H1 (cell line): ENCODE data around the gene TOP3B. TPM values are rescaled to one million over a fixed set of nuclear protein-coding genes. Genes with fewer than 3 reads are reported as not detected.

Source experiments
- CTCF ChIA-PET: fragments of 300-600 bp; sonication (Branson Sonifier 250); formaldehyde crosslinking; loops from one replicate; lab custom pipeline; 2021; ENCODE audit not compliant: partially characterized antibody; lab: Charles Lee
- POLR2A ChIA-PET: fragments of 300-600 bp; sonication (Branson Sonifier 250); formaldehyde crosslinking; loops from one replicate; lab custom pipeline; 2021; ENCODE audit warnings: inconsistent platforms; ENCODE audit not compliant: partially characterized antibody; lab: Charles Lee
- DNase-seq, 2 experiments: peaks; one replicate each; pipeline versions ENCODE4 v3.0.0 to v3.0.0-alpha.2; 2010 to 2022; ENCODE audit warnings: low spot score in 2 of 2, low read depth in 1 of 2, mixed read lengths in 1 of 2
- FAIRE-seq: peaks from 2 replicates; lab custom pipeline; 2011; peaks lifted over from hg19 to GRCh38; lab: Jason Lieb, UNC
- H2AFZ ChIP-seq: 2 replicates; pipeline ENCODE4 v1.8.1; 2012; ENCODE audit warnings: low read length, inconsistent platforms
- H2AK5ac ChIP-seq: 2 replicates; pipeline ENCODE4 v1.6.1; 2013; ENCODE audit warnings: low read depth, low read length
- H2BK120ac ChIP-seq: replicated peaks from 2 replicates; pipeline ENCODE3; 2013; ENCODE audit warnings: low read depth, low read length, inconsistent platforms
- H2BK12ac ChIP-seq: 2 replicates; pipeline ENCODE4 v1.6.1; 2013; ENCODE audit warnings: low read depth, low read length
- H2BK15ac ChIP-seq: 2 replicates; pipeline ENCODE4 v1.6.1; 2013; ENCODE audit warnings: low read length
- H2BK20ac ChIP-seq: 2 replicates; pipeline ENCODE4 v1.6.1; 2013; ENCODE audit warnings: low read length
- H2BK5ac ChIP-seq: 2 replicates; pipeline ENCODE4 v1.6.1; 2013; ENCODE audit warnings: low read depth, low read length
- H3K14ac ChIP-seq: 2 replicates; pipeline ENCODE4 v1.6.1; 2013; ENCODE audit warnings: inconsistent platforms; ENCODE audit not compliant: insufficient read length
- H3K18ac ChIP-seq: 2 replicates; pipeline ENCODE4 v1.6.1; 2013; ENCODE audit warnings: low read length; ENCODE audit errors: extremely low read depth
- H3K23ac ChIP-seq: 2 replicates; pipeline ENCODE4 v1.6.1; 2013; ENCODE audit warnings: inconsistent platforms; ENCODE audit not compliant: insufficient read length
- H3K23me2 ChIP-seq: 2 replicates; pipeline ENCODE4 v1.6.1; 2013; ENCODE audit warnings: low read depth, low read length
- H3K27ac ChIP-seq: 2 replicates; pipeline ENCODE4 v1.6.1; 2011; ENCODE audit warnings: low read depth, low read length, inconsistent platforms
- H3K27me3 ChIP-seq, 4 experiments: replicated peaks in 1 of 4; 1 replicate in 1 of 4; 2 replicates in 3 of 4; pipeline versions ENCODE4 v1.6.1 to v1.8.1; 2011 to 2013; ENCODE audit warnings: low read length in 3 of 4, mild to moderate bottlenecking in 3 of 4, inconsistent platforms in 2 of 4, mixed read lengths in 2 of 4, moderate library complexity in 1 of 4; ENCODE audit not compliant: control insufficient read depth in 3 of 4, insufficient read depth in 3 of 4; ENCODE audit errors: extremely low read depth in 1 of 4
- H3K36me3 ChIP-seq, 4 experiments: 2 replicates each; pipeline versions ENCODE4 v1.6.1 to v1.8.1; 2011 to 2013; ENCODE audit warnings: mild to moderate bottlenecking in 4 of 4, low read length in 3 of 4, moderate library complexity in 2 of 4, control low read depth in 1 of 4, inconsistent platforms in 1 of 4; ENCODE audit not compliant: insufficient read depth in 4 of 4, control insufficient read depth in 2 of 4
- H3K4ac ChIP-seq: replicated peaks from 2 replicates; pipeline ENCODE3; 2013; ENCODE audit warnings: low read length, low read depth, mixed read lengths, inconsistent platforms; ENCODE audit not compliant: insufficient read length
- H3K4me1 ChIP-seq, 4 experiments: replicated peaks in 1 of 4; 1 replicate in 1 of 4; 2 replicates in 3 of 4; pipeline versions ENCODE4 v1.6.1 to v1.8.1; 2011 to 2013; ENCODE audit warnings: low read length in 3 of 4, inconsistent platforms in 2 of 4, mixed read lengths in 1 of 4; ENCODE audit not compliant: insufficient read depth in 4 of 4, control insufficient read depth in 3 of 4
- H3K4me2 ChIP-seq, 2 experiments: 2 replicates each; pipeline versions ENCODE4 v1.6.1 to v1.8.1; 2011 to 2013; ENCODE audit warnings: low read depth in 2 of 2, low read length in 2 of 2, control low read depth in 1 of 2, inconsistent platforms in 1 of 2, mild to moderate bottlenecking in 1 of 2; ENCODE audit not compliant: insufficient read depth in 1 of 2
- H3K4me3 ChIP-seq, 4 experiments: fragments of 200-600, 300-600 bp in 1 of 4; sonication (generic), shearing (Covaris generic), sonication (Bioruptor Twin) in 1 of 4; 2 replicates each; pipeline versions ENCODE4 v1.5.1 to v1.8.1; 2011 to 2016; ENCODE audit warnings: low read length in 4 of 4, low read depth in 3 of 4, control low read depth in 2 of 4, inconsistent platforms in 2 of 4, mild to moderate bottlenecking in 2 of 4, mixed read lengths in 1 of 4, moderate library complexity in 1 of 4; ENCODE audit not compliant: insufficient read depth in 2 of 4; ENCODE audit errors: extremely low read depth in 1 of 4
- H3K56ac ChIP-seq: replicated peaks from 2 replicates; pipeline ENCODE3; 2013; ENCODE audit warnings: low read depth, mild to moderate bottlenecking, mixed read lengths, low read length, inconsistent platforms; ENCODE audit not compliant: insufficient read length
- H3K79me1 ChIP-seq: 2 replicates; pipeline ENCODE4 v1.6.1; 2013; ENCODE audit warnings: low read depth, low read length, control low read depth
- H3K79me2 ChIP-seq, 2 experiments: 2 replicates each; pipeline versions ENCODE4 v1.6.1 to v1.8.1; 2012 to 2013; ENCODE audit warnings: low read length in 2 of 2, mild to moderate bottlenecking in 2 of 2, inconsistent platforms in 1 of 2; ENCODE audit not compliant: insufficient read depth in 2 of 2, control insufficient read depth in 1 of 2
- H3K9ac ChIP-seq, 4 experiments: replicated peaks in 1 of 4; 1 replicate in 1 of 4; 2 replicates in 3 of 4; pipeline versions ENCODE4 v1.6.1 to v1.8.1; 2011 to 2013; ENCODE audit warnings: low read depth in 3 of 4, low read length in 3 of 4, control low read depth in 2 of 4, mild to moderate bottlenecking in 2 of 4, moderate library complexity in 2 of 4, inconsistent platforms in 1 of 4; ENCODE audit errors: extremely low read depth in 1 of 4
- H3K9me3 ChIP-seq, 2 experiments: 2 replicates each; pipeline versions ENCODE4 v1.6.1 to v1.8.1; 2012 to 2013; ENCODE audit warnings: mild to moderate bottlenecking in 2 of 2, moderate library complexity in 2 of 2, control low read depth in 1 of 2, inconsistent platforms in 1 of 2, low read depth in 1 of 2, low read length in 1 of 2, mixed read lengths in 1 of 2; ENCODE audit not compliant: insufficient read depth in 2 of 2
- H4K20me1 ChIP-seq, 2 experiments: replicated peaks in 1 of 2; 2 replicates each; pipeline versions ENCODE3 to v1.8.1; 2011 to 2013; ENCODE audit warnings: inconsistent platforms in 2 of 2, low read length in 2 of 2, mild to moderate bottlenecking in 1 of 2; ENCODE audit not compliant: insufficient read depth in 2 of 2, control insufficient read depth in 1 of 2
- H4K5ac ChIP-seq: 2 replicates; pipeline ENCODE4 v1.6.1; 2013; ENCODE audit warnings: low read length, low read depth, mixed read lengths, inconsistent platforms; ENCODE audit not compliant: insufficient read length
- H4K8ac ChIP-seq: 2 replicates; pipeline ENCODE4 v1.8.0; 2013; ENCODE audit warnings: mild to moderate bottlenecking, moderate library complexity, low read length, inconsistent platforms; ENCODE audit not compliant: insufficient read depth; ENCODE audit errors: extremely low read depth
- H4K91ac ChIP-seq: replicated peaks from 2 replicates; pipeline ENCODE3; 2013; ENCODE audit warnings: low read length, mixed read lengths, inconsistent platforms; ENCODE audit not compliant: insufficient read length
- BACH1 ChIP-seq: IDR thresholded peaks from 2 replicates; pipeline ENCODE4 v1.6.1; 2012; ENCODE audit warnings: low read length, improper control_type of control experiment
- BRCA1 ChIP-seq: IDR thresholded peaks from 2 replicates; pipeline ENCODE4 v1.6.1; 2012; ENCODE audit warnings: low read depth, low read length, improper control_type of control experiment
- CBX5 ChIP-seq: fragments of 300-800, 300-1000 bp; sonication (generic); IDR thresholded peaks from 2 replicates; pipeline ENCODE4 v1.7.1; 2016; ENCODE audit warnings: antibody characterized with exemption, low read length, low read depth
- CHD1 ChIP-seq: IDR thresholded peaks from 2 replicates; pipeline ENCODE4 v1.6.1; 2012; ENCODE audit warnings: low read depth, low read length, improper control_type of control experiment
- CREB1 ChIP-seq: IDR thresholded peaks from 2 replicates; pipeline ENCODE4 v1.6.1; 2012; ENCODE audit warnings: inconsistent platforms
- E2F6 ChIP-seq: IDR thresholded peaks from 2 replicates; pipeline ENCODE4 v1.6.1; 2012; ENCODE audit warnings: inconsistent platforms
- JUN ChIP-seq: IDR thresholded peaks from 2 replicates; pipeline ENCODE4 v1.6.1; 2011; ENCODE audit warnings: low read depth, mild to moderate bottlenecking, improper control_type of control experiment, low read length
- POLR2A ChIP-seq, 2 experiments: IDR thresholded peaks; 1 replicate in 1 of 2; 2 replicates in 1 of 2; pipeline ENCODE4 v1.6.1; 2011; ENCODE audit warnings: low read depth in 2 of 2, low read length in 2 of 2, mild to moderate bottlenecking in 2 of 2; ENCODE audit errors: control extremely low read depth in 1 of 2
- POU5F1 ChIP-seq: IDR thresholded peaks from 2 replicates; pipeline ENCODE4 v1.6.1; 2011; ENCODE audit warnings: low read depth, mild to moderate bottlenecking, low read length, moderate library complexity
- RBBP5 ChIP-seq: IDR thresholded peaks from 2 replicates; pipeline ENCODE4 v1.7.1; 2012; ENCODE audit warnings: low read depth, mild to moderate bottlenecking, inconsistent platforms, low read length, moderate library complexity, borderline replicate concordance
- RNF2 ChIP-seq: fragments of 200-900, 300-1000 bp; sonication (generic); IDR thresholded peaks from 2 replicates; pipeline ENCODE4 v1.7.1; 2016; ENCODE audit warnings: borderline replicate concordance, low read depth, mild to moderate bottlenecking, antibody characterized with exemption, low read length; ENCODE audit not compliant: poor library complexity, severe bottlenecking; ENCODE audit errors: missing control alignments
- SIN3A ChIP-seq, 2 experiments: IDR thresholded peaks in 1 of 2; conservative IDR thresholded peaks in 1 of 2; 2 replicates each; pipeline ENCODE4 v1.6.1; 2011 to 2012; ENCODE audit warnings: low read length in 2 of 2, improper control_type of control experiment in 1 of 2, low read depth in 1 of 2, mild to moderate bottlenecking in 1 of 2
- SP2 ChIP-seq: IDR thresholded peaks from 2 replicates; pipeline ENCODE4 v1.6.1; 2012; ENCODE audit warnings: mild to moderate bottlenecking, low read length, inconsistent platforms
- TBP ChIP-seq: IDR thresholded peaks from 2 replicates; pipeline ENCODE4 v1.6.1; 2011; ENCODE audit warnings: low read depth, low read length, improper control_type of control experiment
- ZNF274 ChIP-seq: IDR thresholded peaks from 2 replicates; pipeline ENCODE4 v1.7.0; 2012; ENCODE audit warnings: low read length, borderline replicate concordance; ENCODE audit errors: extremely low read depth
- WGBS, 2 experiments: shearing (Covaris generic) in 1 of 2; methylation state at CpG; one replicate each; pipeline versions ENCODE4 v1.1.6 to v1.1.7; 2013 to 2015; ENCODE audit warnings: low lambda C conversion rate in 2 of 2, mixed read lengths in 2 of 2, inconsistent platforms in 1 of 2, low coverage in 1 of 2, missing lambda C conversion rate in 1 of 2; ENCODE audit not compliant: insufficient replicate concordance in 2 of 2, insufficient coverage in 1 of 2, insufficient read length in 1 of 2; ENCODE audit errors: extremely low coverage in 1 of 2, missing lambda C conversion rate in 1 of 2; 5-methylcytosine and 5-hydroxymethylcytosine counted together
- polyA plus RNA-seq, 7 experiments: library from polyadenylated mRNA; depleted of rRNA in 3 of 7; stranded (reverse) in 5 of 7; unstranded in 2 of 7; fragments of >200 nt in 5 of 7; fragments of 200-250 nt in 2 of 7; gene quantifications; 1 replicate in 5 of 7; 2 replicates in 1 of 7; 4 replicates in 1 of 7; pipeline versions ENCODE4 v1.2.1 to v1.2.3, GENCODE V29; 2011 to 2013; ENCODE audit warnings: missing spikeins in 2 of 7, mixed read lengths in 2 of 7
- total RNA-seq: library from RNA; stranded (reverse); fragmentation: NEBNext Ultra II Directional; extraction: Animal tissue kit (Norgen Biotek cat#: 25700); gene quantifications from 2 replicates; pipeline ENCODE4 v1.2.1, GENCODE V29; 2021

Gene TOP3B
- total and polyA plus RNA-seq, 2 of the 8 experiments (the other 6 are each of a cell fraction or from before 2014, with no cell fraction given) = 30.4 to 52.8 TPM

GRCh38 chr22:22014285-22014659 lies 31.7 kb upstream of the TOP3B start:
- WGBS, 2 experiments = 89% methylated on average over 9 of the region's 9 CpGs; no CpG with 5 or more reads in 1 of the 2 experiments
- TF ChIP-seq RNF2 (no peak), JUN (no peak), E2F6 (no peak), BRCA1 (no peak), CHD1 (no peak), CREB1 (no peak), CBX5 (no peak), POLR2A (IDR thresholded peaks at IDR 0.05; ENCODE audit: control extremely low read depth in 1 of 2, low read depth in 2 of 2, low read length in 2 of 2) (no peak), TBP (no peak), RBBP5 (no peak), BACH1 (no peak), POU5F1 (no peak), SP2 (no peak), ZNF274 (no peak), SIN3A (conservative IDR thresholded peaks at IDR 0.05 in 1 of 2, IDR thresholded peaks at IDR 0.05 in 1 of 2; ENCODE audit: low read depth in 1 of 2, low read length in 2 of 2) (no peak)

More at GRCh38 chr22:22014285-22014659, 31.7 kb upstream of the TOP3B start:
- H3K56ac ChIP-seq = no peak overlapping the region
- H3K79me1 ChIP-seq = no peaks in the 10 kb centered on the region
- H4K5ac ChIP-seq = no peak overlapping the region
- no peak overlapping the region for H3K4ac ChIP-seq
- no peak overlapping the region for H4K91ac ChIP-seq
- no peak overlapping the region for H3K4me2 ChIP-seq
- FAIRE-seq (no peak), DNase-seq (no peak)
- no peak overlapping the region for H3K14ac ChIP-seq
- no peak overlapping the region for H2AK5ac ChIP-seq
- no peak overlapping the region for H2BK12ac ChIP-seq
- H3K23me2 ChIP-seq = no peaks in the 10 kb centered on the region; the same call in 1 of the 2 replicates
- H3K18ac ChIP-seq = no peak overlapping the region
- H3K9me3 ChIP-seq = no peaks in the 10 kb centered on the region
- H3K79me2 ChIP-seq = no peaks in the 10 kb centered on the region
- no peak overlapping the region for H3K23ac ChIP-seq
- H3K27ac ChIP-seq = no peak overlapping the region
- no peaks in the 10 kb centered on the region for H3K36me3 ChIP-seq
- no peak overlapping the region for H4K8ac ChIP-seq
- ChIA-PET POLR2A (no interaction called here), CTCF (interaction anchor here (1.4 kb wide), 1 partner anchor 9 kb away, joined by 5 read pairs; no protein-coding TSS in a partner anchor)
- H2BK15ac ChIP-seq = no peak overlapping the region
- no peak overlapping the region for H3K9ac ChIP-seq
- H4K20me1 ChIP-seq = no peaks in the 10 kb centered on the region
- H2AFZ ChIP-seq = no peak overlapping the region
- peaks cover 20 to 72% (median 64%) of the 10 kb centered on the region in 4 experiments for H3K27me3 ChIP-seq
- H2BK20ac ChIP-seq = no peak overlapping the region
- no peak overlapping the region for H3K4me3 ChIP-seq
- no peak overlapping the region for H2BK5ac ChIP-seq
- no peak overlapping the region for H2BK120ac ChIP-seq
- H3K4me1 ChIP-seq = peaks cover 0 to 5% (median 4%) of the 10 kb centered on the region in 4 experiments; a peak in 4 of 7 replicates
